ENCODE data around the gene ZNF280A. TPM values are rescaled to one million over a fixed set of nuclear protein-coding genes. Genes with fewer than 3 reads are reported as not detected.

ZNF280A gene
- polyA plus RNA-seq, 1 donor from 2014 or later: not detected

DNA sequence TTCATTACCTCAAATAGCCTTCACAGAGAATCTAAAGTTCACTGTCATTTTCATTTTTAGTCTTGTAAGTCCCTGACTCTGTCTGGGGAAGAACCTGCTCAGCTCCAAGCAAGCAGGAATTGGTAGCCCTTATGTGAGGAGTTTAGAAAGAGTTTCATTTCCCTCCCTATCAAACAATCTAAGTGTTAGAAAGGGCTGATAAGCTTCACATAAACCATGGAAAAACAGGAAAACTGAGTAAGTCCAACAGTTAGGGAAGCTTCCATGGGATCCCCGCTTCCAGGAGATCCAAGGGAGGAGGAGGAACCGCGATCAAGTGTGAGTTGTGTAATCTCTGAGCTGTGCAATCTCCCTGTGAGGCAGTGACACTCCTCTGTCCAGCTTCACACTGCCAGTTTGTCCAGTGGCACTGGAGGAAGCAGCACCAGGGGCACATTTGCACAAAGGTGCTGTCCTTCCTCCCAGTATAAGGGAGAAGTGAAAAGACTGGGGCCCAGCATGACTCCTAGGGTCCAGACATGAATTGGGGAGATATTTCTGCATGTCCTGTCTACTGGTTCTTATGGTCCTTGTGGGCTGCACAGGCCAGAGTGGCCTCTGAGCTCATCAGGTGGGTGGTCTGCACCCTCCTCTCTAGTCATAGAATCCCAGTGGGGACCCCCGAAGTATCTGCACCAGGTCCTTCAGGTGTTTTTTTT is 34.7 kb upstream of the ZNF280A start:
- H3K4me3 ChIP-seq (ENCODE audit: low read length): no peak overlapping the region
- H3K27ac ChIP-seq (ENCODE audit: low read length): no peak overlapping the region
- H3F3A ChIP-seq (ENCODE audit: insufficient read depth, low read length, poor library complexity, severe bottlenecking): no peaks in the 10 kb centered on the region
- TF ChIP-seq POLR2AphosphoS5 (IDR thresholded peaks at IDR 0.05) (no peak), TAF1 (IDR thresholded peaks at IDR 0.05; ENCODE audit: low read depth) (no peak), SMC3 (conservative IDR thresholded peaks at IDR 0.05; ENCODE audit: poor library complexity) (no peak), REST (IDR thresholded peaks at IDR 0.05; ENCODE audit: borderline replicate concordance) (no peak), CTCF (IDR thresholded peaks at IDR 0.05; ENCODE audit: poor library complexity, severe bottlenecking) (no peak), MXI1 (conservative IDR thresholded peaks at IDR 0.05; ENCODE audit: poor library complexity, severe bottlenecking) (no peak)
- H3K9ac ChIP-seq (ENCODE audit: low read length): no peak overlapping the region
- H3K9me2 ChIP-seq (ENCODE audit: insufficient read depth, low read length): no peaks in the 10 kb centered on the region
- H3K4me2 ChIP-seq (ENCODE audit: low read length): no peak overlapping the region
- no peaks in the 10 kb centered on the region for H3K79me2 ChIP-seq (replicated peaks; ENCODE audit: insufficient read depth, low read length)
- no peaks in the 10 kb centered on the region for H3K9me3 ChIP-seq (ENCODE audit: low read length)
- H4K20me1 ChIP-seq (ENCODE audit: insufficient read depth): no peaks in the 10 kb centered on the region
- H3K27me3 ChIP-seq (ENCODE audit: insufficient read depth, low read depth, low read length): no peaks in the 10 kb centered on the region
- H2AFZ ChIP-seq (ENCODE audit: low read depth, low read length): no peak overlapping the region
- H3K36me3 ChIP-seq (ENCODE audit: insufficient read depth, low read length): no peaks in the 10 kb centered on the region

DNA sequence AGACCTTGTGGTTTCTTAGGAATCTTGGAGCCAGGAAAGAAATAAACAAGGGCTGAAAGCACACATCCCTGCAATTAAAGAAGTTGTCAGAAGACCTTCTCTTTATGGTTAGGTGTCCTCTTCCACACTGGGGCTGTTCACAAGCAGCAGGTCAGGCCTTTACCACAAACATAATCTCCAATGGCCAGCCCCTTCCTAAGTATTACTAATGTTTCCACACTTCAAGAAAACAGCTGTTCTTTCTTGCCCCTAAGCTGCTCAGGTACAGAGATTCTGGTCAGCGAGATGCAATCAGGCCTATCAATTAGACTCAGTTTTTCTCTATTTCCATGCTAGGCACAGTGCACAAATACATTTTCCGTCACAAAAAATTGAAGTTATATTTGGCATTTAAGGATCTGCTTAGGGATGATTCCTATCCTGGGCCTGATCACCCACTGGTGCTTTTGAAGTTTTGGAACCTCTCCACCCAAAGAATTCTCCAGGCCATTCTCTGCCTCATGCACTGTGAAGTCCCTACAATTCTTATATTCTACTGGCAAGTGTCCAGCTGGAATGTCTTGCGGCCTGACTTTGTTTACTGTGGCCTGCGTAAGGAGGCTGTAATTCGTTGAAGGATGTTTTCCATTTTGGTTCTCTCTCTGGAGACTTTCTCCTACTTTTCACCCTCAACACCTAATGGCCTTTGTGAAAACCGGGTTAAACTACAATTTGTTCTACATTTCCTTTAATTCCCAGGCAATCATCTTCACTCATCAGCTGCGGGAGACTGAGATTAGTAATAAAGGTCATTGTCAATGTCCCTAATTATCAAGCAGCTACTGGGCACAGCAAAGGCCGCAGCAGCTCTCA is 33.9 kb upstream of the ZNF280A start:
- TF ChIP-seq SMC3 (conservative IDR thresholded peaks at IDR 0.05; ENCODE audit: poor library complexity): no peak
- no peak for TF ChIP-seq RAD21 (conservative IDR thresholded peaks at IDR 0.05)
- TF ChIP-seq CTCF (IDR thresholded peaks at IDR 0.05; ENCODE audit: poor library complexity, severe bottlenecking): no peak
- no peak for TF ChIP-seq EZH2 (IDR thresholded peaks at IDR 0.05; ENCODE audit: borderline replicate concordance, insufficient read depth, low read length, poor library complexity, severe bottlenecking)
- TF ChIP-seq REST (IDR thresholded peaks at IDR 0.05; ENCODE audit: borderline replicate concordance): no peak
- TF ChIP-seq EP300 (conservative IDR thresholded peaks at IDR 0.05; ENCODE audit: poor library complexity, severe bottlenecking): no peak
- TF ChIP-seq MXI1 (conservative IDR thresholded peaks at IDR 0.05; ENCODE audit: poor library complexity, severe bottlenecking): no peak
- no peaks in the 10 kb centered on the region for H3K9me2 ChIP-seq (ENCODE audit: insufficient read depth, low read length)
- H3K4me2 ChIP-seq (ENCODE audit: low read length): no peak overlapping the region
- no peaks in the 10 kb centered on the region for H3K36me3 ChIP-seq (ENCODE audit: insufficient read depth, low read length)
- no peaks in the 10 kb centered on the region for H3F3A ChIP-seq (ENCODE audit: insufficient read depth, low read length, poor library complexity, severe bottlenecking)
- no peak overlapping the region for H3K4me3 ChIP-seq (ENCODE audit: low read length)
- H3K9me3 ChIP-seq (ENCODE audit: low read length): no peaks in the 10 kb centered on the region
- H3K27me3 ChIP-seq (ENCODE audit: insufficient read depth, low read depth, low read length): no peaks in the 10 kb centered on the region
- no peak overlapping the region for H3K9ac ChIP-seq (ENCODE audit: low read length)
- no peak overlapping the region for H3K27ac ChIP-seq (ENCODE audit: low read length)
- H2AFZ ChIP-seq (ENCODE audit: low read depth, low read length): no peak overlapping the region
- no peaks in the 10 kb centered on the region for H3K79me2 ChIP-seq (replicated peaks; ENCODE audit: insufficient read depth, low read length)
- H4K20me1 ChIP-seq (ENCODE audit: insufficient read depth): no peaks in the 10 kb centered on the region
